Endothelial cell of umbilical vein (primary cell): ENCODE results near the gene COQ6. TPM values are rescaled to one million over a fixed set of nuclear protein-coding genes. Genes with fewer than 3 reads are reported as not detected.
"Not testable (repeated sequence)": the region's sequence is repeated elsewhere in the genome, so short reads cannot be mapped to it uniquely, and the experiment has no call there.

Experiments
- BruUV-seq: library from RNA; stranded (reverse); fragments of 400-500 nt; replicated peaks from 2 replicates; lab custom pipeline; 2021; lab: Mats Ljungman, UMichigan
- CTCF ChIA-PET: fragments of 300-600, 350-600 bp; sonication (Branson Sonifier 250); formaldehyde crosslinking; loops from one replicate; lab custom pipeline; 2021; ENCODE audit warnings: antibody characterized with exemption, inconsistent platforms; lab: Charles Lee
- POLR2A ChIA-PET: fragments of 300-600, 350-600 bp; sonication (Branson Sonifier 250); formaldehyde crosslinking; loops from one replicate; lab custom pipeline; 2021; ENCODE audit warnings: antibody characterized with exemption, inconsistent platforms; lab: Charles Lee
- DNase-seq: peaks from one replicate; pipeline ENCODE4 v3.0.0-alpha.2; 2011; ENCODE audit warnings: low read depth, low spot score
- FAIRE-seq: peaks from 2 replicates; lab custom pipeline; 2011; peaks lifted over from hg19 to GRCh38; lab: Jason Lieb, UNC
- H2AFZ ChIP-seq: 2 replicates; pipeline ENCODE4 v1.6.0; 2012; ENCODE audit warnings: low read depth, low read length, control low read depth, inconsistent platforms
- H3K27ac ChIP-seq: 2 replicates; pipeline ENCODE4 v1.5.1; 2011; ENCODE audit warnings: low read depth, mild to moderate bottlenecking, control low read depth, low read length, moderate library complexity; ENCODE audit not compliant: insufficient read depth
- H3K27me3 ChIP-seq, 2 experiments: 2 replicates each; pipeline versions ENCODE4 v1.6.0 to v1.6.1; 2011; ENCODE audit warnings: low read length in 2 of 2, mixed read lengths in 1 of 2; ENCODE audit not compliant: control insufficient read depth in 2 of 2, insufficient read depth in 2 of 2
- H3K36me3 ChIP-seq, 2 experiments: 2 replicates in 1 of 2; 3 replicates in 1 of 2; pipeline ENCODE4 v1.5.1; 2011; ENCODE audit warnings: low read length in 2 of 2, mild to moderate bottlenecking in 1 of 2, moderate library complexity in 1 of 2; ENCODE audit not compliant: control insufficient read depth in 2 of 2, insufficient read depth in 2 of 2; ENCODE audit errors: extremely low read depth in 1 of 2
- H3K4me1 ChIP-seq: 3 replicates; pipeline ENCODE4 v1.5.1; 2011; ENCODE audit warnings: mild to moderate bottlenecking, low read length; ENCODE audit not compliant: control insufficient read depth, insufficient read depth; ENCODE audit errors: extremely low read depth
- H3K4me2 ChIP-seq: 2 replicates; pipeline ENCODE4 v1.6.1; 2011; ENCODE audit warnings: low read length, control low read depth, mixed read lengths; ENCODE audit not compliant: insufficient read depth
- H3K4me3 ChIP-seq, 3 experiments: fragments of 200-600 bp in 1 of 3; sonication (generic), shearing (Covaris generic) in 1 of 3; replicated peaks in 1 of 3; 2 replicates each; pipeline ENCODE4 v1.5.1; 2011 to 2016; ENCODE audit warnings: control low read depth in 3 of 3, low read length in 3 of 3, mild to moderate bottlenecking in 2 of 3, inconsistent platforms in 1 of 3, low read depth in 1 of 3, moderate library complexity in 1 of 3; ENCODE audit not compliant: insufficient read depth in 1 of 3
- H3K79me2 ChIP-seq: 2 replicates; pipeline ENCODE4 v1.6.0; 2012; ENCODE audit warnings: low read length, inconsistent platforms; ENCODE audit not compliant: control insufficient read depth, insufficient read depth
- H3K9ac ChIP-seq: replicated peaks from 2 replicates; pipeline ENCODE3; 2011; ENCODE audit warnings: low read length, control low read depth; ENCODE audit not compliant: insufficient read depth; ENCODE audit errors: extremely low read depth
- H3K9me1 ChIP-seq: replicated peaks from 3 replicates; pipeline ENCODE4 v1.6.0; 2011; ENCODE audit warnings: mild to moderate bottlenecking, low read length; ENCODE audit not compliant: control insufficient read depth, insufficient read depth; ENCODE audit errors: extremely low read depth
- H3K9me3 ChIP-seq: replicated peaks from 2 replicates; pipeline ENCODE4 v1.5.1; 2012; ENCODE audit warnings: low read length, inconsistent platforms; ENCODE audit not compliant: control insufficient read depth, insufficient read depth
- H4K20me1 ChIP-seq: replicated peaks from 2 replicates; pipeline ENCODE3; 2011; ENCODE audit warnings: mild to moderate bottlenecking, low read length; ENCODE audit not compliant: control insufficient read depth, insufficient read depth; ENCODE audit errors: extremely low read depth
- CTCF ChIP-seq, 2 donors: IDR thresholded peaks; 1 replicate in 1 of 2; 2 replicates in 1 of 2; pipeline ENCODE4 v1.5.1; 2011; ENCODE audit warnings: low read length in 2 of 2, mild to moderate bottlenecking in 2 of 2, moderate library complexity in 2 of 2, control low read depth in 1 of 2, inconsistent platforms in 1 of 2, low read depth in 1 of 2; ENCODE audit not compliant: insufficient read depth in 1 of 2; ENCODE audit errors: extremely low read depth in 1 of 2
- GATA2 ChIP-seq: IDR thresholded peaks from 2 replicates; pipeline ENCODE4 v1.7.0; 2011; ENCODE audit warnings: low read depth, mild to moderate bottlenecking, moderate library complexity, mixed read lengths, low read length; ENCODE audit not compliant: insufficient read length, insufficient read depth
- dilution Hi-C: fragments of 300-500 bp; cut with MboI; formaldehyde crosslinking; loops from one replicate; pipeline ENCODE4 v1.15.0; 2019; ENCODE audit warnings: low sequenced_read_pairs; ENCODE audit not compliant: extremely low pct_ligation_motif_present
- intact Hi-C: fragments of 100-400 bp; cut with micrococcal nuclease; formaldehyde crosslinking; loops from one replicate; pipeline ENCODE4 v1.10.0; 2022
- polyA plus RNA-seq, 4 experiments: library from polyadenylated mRNA; depleted of rRNA in 3 of 4; stranded (reverse) in 3 of 4; unstranded in 1 of 4; fragments of >200 nt; gene quantifications; 2 replicates each; pipeline versions ENCODE4 v1.2.1 to v1.2.3, GENCODE V29; 2011 to 2012; ENCODE audit warnings: missing spikeins in 1 of 4
- total RNA-seq: library from RNA; stranded (reverse); gene quantifications from 2 replicates; pipeline ENCODE4 v1.2.3, GENCODE V29; 2021
- TF ChIP-seq, protein P1 (sequence below): IDR thresholded peaks from 2 replicates; pipeline ENCODE4 v1.6.1; 2011; ENCODE audit not compliant: insufficient read depth, insufficient read length

COQ6 gene
- total and polyA plus RNA-seq, 2 donors (not counting 3 experiments of a cell fraction or from before 2014, with no cell fraction given): 20.7 to 35.3 TPM

GRCh38 chr14:73916324-73916723 lies 33.8 kb upstream of the COQ6 start:
- Histone ChIP-seq H3K36me3 (peaks cover 15 to 16% of the 10 kb centered on the region in 2 experiments), H3K79me2 (peaks cover 2% of the 10 kb centered on the region), H3K9me3 (no peaks in the 10 kb centered on the region), H3K4me1 (no peaks in the 10 kb centered on the region), H3K4me3 (no peak overlapping the region), H3K9ac (no peak overlapping the region), H3K27me3 (no peaks in the 10 kb centered on the region), H4K20me1 (no peaks in the 10 kb centered on the region), H2AFZ (no peak overlapping the region), H3K27ac (no peak overlapping the region), H3K9me1 (no peaks in the 10 kb centered on the region), H3K4me2 (no peak overlapping the region)
- intact Hi-C loops (no loop called here), dilution Hi-C loops (no loop called here)
- TF ChIP-seq CTCF (IDR thresholded peaks at IDR 0.05; ENCODE audit: extremely low read depth in 1 of 2, insufficient read depth in 1 of 2, low read depth in 1 of 2, low read length in 2 of 2) (no peak), GATA2 (no peak)
- TF ChIP-seq, protein P1, sequence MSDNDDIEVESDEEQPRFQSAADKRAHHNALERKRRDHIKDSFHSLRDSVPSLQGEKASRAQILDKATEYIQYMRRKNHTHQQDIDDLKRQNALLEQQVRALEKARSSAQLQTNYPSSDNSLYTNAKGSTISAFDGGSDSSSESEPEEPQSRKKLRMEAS: no peak
- no TSS peak for BruUV-seq
- no peak for DNase-seq
- POLR2A ChIA-PET: no interaction called here
- no peak for FAIRE-seq
- CTCF ChIA-PET: no interaction called here

GRCh38 chr14:73919457-73919856 lies 30.6 kb upstream of the COQ6 start:
- CTCF ChIA-PET: interaction anchor here (1.3 kb wide), 1 partner anchor 17 kb away, joined by 4 read pairs; no protein-coding TSS in a partner anchor
- not testable (repeated sequence) for FAIRE-seq, H3K4me3 ChIP-seq

More at GRCh38 chr14:73919457-73919856, 30.6 kb upstream of the COQ6 start:
- peaks cover 19 to 23% of the 10 kb centered on the region in 2 experiments for H3K36me3 ChIP-seq
- H3K27ac ChIP-seq, H3K4me2 ChIP-seq, H3K9ac ChIP-seq, H3K27me3 ChIP-seq, H3K9me3 ChIP-seq, POLR2A ChIA-PET, H3K79me2 ChIP-seq, H4K20me1 ChIP-seq, DNase-seq, H3K4me1 ChIP-seq, dilution Hi-C loops, intact Hi-C loops, H2AFZ ChIP-seq, H3K9me1 ChIP-seq, BruUV-seq: not testable (repeated sequence)
